OCI-LY7 (cell line): Measurements from ENCODE around the gene ST6GAL1.

Experiments
- EZH2phosphoT487 ChIP-seq: fragments of 200-600 bp; sonication (generic); IDR thresholded peaks from 2 replicates; pipeline ENCODE4 v1.6.1; 2018; ENCODE audit warnings: low read depth, borderline replicate concordance, mild to moderate bottlenecking, mixed run types, antibody characterized with exemption, low read length, moderate library complexity, mixed read lengths
- TF ChIP-seq, protein P1 (sequence below): fragments of 200-600 bp; sonication (generic); conservative IDR thresholded peaks from 2 replicates; pipeline ENCODE4 v1.5.1; 2014; ENCODE audit warnings: mild to moderate bottlenecking, antibody characterized with exemption, low read length, moderate library complexity, mixed read lengths

DNA sequence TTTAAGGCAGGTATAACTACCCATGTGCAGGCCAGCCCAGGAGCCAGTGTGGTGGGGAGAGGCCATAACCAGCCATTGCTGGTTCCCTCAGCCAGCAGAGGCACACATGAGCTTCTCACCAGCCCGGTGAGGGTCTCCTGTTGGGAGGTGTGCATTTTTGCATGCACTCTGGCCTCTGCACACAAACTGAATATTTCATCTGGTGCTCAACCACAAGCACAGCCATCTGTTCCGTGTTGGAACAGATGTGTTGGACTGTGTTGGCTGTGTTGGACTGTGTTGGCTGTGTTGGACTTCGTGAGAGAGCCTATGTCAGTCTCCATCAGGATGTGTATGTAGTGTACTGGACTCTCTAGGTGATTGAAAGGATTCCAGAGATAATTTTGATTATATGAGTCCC, 141.8 kb downstream of the ST6GAL1 start:
- TF ChIP-seq, protein P1, sequence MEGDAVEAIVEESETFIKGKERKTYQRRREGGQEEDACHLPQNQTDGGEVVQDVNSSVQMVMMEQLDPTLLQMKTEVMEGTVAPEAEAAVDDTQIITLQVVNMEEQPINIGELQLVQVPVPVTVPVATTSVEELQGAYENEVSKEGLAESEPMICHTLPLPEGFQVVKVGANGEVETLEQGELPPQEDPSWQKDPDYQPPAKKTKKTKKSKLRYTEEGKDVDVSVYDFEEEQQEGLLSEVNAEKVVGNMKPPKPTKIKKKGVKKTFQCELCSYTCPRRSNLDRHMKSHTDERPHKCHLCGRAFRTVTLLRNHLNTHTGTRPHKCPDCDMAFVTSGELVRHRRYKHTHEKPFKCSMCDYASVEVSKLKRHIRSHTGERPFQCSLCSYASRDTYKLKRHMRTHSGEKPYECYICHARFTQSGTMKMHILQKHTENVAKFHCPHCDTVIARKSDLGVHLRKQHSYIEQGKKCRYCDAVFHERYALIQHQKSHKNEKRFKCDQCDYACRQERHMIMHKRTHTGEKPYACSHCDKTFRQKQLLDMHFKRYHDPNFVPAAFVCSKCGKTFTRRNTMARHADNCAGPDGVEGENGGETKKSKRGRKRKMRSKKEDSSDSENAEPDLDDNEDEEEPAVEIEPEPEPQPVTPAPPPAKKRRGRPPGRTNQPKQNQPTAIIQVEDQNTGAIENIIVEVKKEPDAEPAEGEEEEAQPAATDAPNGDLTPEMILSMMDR: peak; percentile 43; the same call in 1 of the 2 replicates
- TF ChIP-seq EZH2phosphoT487: no peak
